HG03354 (cell line): Measurements from ENCODE around the gene SNRPA.
A peak's percentile ranks its signal among the peaks of the same experiment; 100 is the strongest.

Source experiments
- ATAC-seq: cut with Tn5 transposase; IDR thresholded peaks from one replicate; pipeline ENCODE4 v1.9.1; 2021; ENCODE audit warnings: mild to moderate bottlenecking; ENCODE audit not compliant: unreplicated experiment, poor library complexity, severe bottlenecking

The SNRPA gene

GRCh38 chr19:40797963-40798682, 47.1 kb downstream of the SNRPA start:
- ATAC-seq = peak; percentile 33

GRCh38 chr19:40798683-40799557, 47.9 kb downstream of the SNRPA start, which contains the start of gene EGLN2:
EGLN2 (plus strand) TSS chr19:40799191; CDS start chr19:40800573, 1,382 bp downstream.
- ATAC-seq = peak; percentile 71

- ATAC-seq = no peak
Observed at GRCh38 chr19:40799558-40800338, 48.7 kb downstream of the SNRPA start.

GRCh38 chr19:40800339-40800996, 49.5 kb downstream of the SNRPA start:
- ATAC-seq = no peak

- ATAC-seq = no peak
Observed at GRCh38 chr19:40800997-40801377, 50.0 kb downstream of the SNRPA start.

- no peak for ATAC-seq
Observed at GRCh38 chr19:40801426-40802299, 50.7 kb downstream of the SNRPA start.

- no peak for ATAC-seq
Observed at GRCh38 chr19:40802300-40803169, 51.5 kb downstream of the SNRPA start.

- no peak for ATAC-seq
Observed at GRCh38 chr19:40803170-40803856, 52.3 kb downstream of the SNRPA start.

GRCh38 chr19:40803857-40804782, 53.1 kb downstream of the SNRPA start:
- ATAC-seq = no peak

- no peak for ATAC-seq
Observed at GRCh38 chr19:40804783-40805242, 53.8 kb downstream of the SNRPA start.

- ATAC-seq = no peak
Observed at GRCh38 chr19:40805258-40805868, 54.4 kb downstream of the SNRPA start.

- ATAC-seq = no peak
Observed at GRCh38 chr19:40806423-40807146, 55.6 kb downstream of the SNRPA start.

- ATAC-seq = no peak
Observed at GRCh38 chr19:40807147-40808020, 56.4 kb downstream of the SNRPA start.

- ATAC-seq = no peak
Observed at GRCh38 chr19:40808021-40808325, 57.0 kb downstream of the SNRPA start.
